HG03064 (cell line): ENCODE measurements around the gene COMMD10.
"Not testable (repeated sequence)": the region's sequence is repeated elsewhere in the genome, so short reads cannot be mapped to it uniquely, and the experiment has no call there.

Source experiments
- ATAC-seq: cut with Tn5 transposase; IDR thresholded peaks from one replicate; pipeline ENCODE4 v1.9.1; 2021; ENCODE audit warnings: low read depth; ENCODE audit not compliant: unreplicated experiment

Gene COMMD10

GRCh38 chr5:116091416-116091815 lies 6.6 kb downstream of the COMMD10 start:
- no peak for ATAC-seq

DNA sequence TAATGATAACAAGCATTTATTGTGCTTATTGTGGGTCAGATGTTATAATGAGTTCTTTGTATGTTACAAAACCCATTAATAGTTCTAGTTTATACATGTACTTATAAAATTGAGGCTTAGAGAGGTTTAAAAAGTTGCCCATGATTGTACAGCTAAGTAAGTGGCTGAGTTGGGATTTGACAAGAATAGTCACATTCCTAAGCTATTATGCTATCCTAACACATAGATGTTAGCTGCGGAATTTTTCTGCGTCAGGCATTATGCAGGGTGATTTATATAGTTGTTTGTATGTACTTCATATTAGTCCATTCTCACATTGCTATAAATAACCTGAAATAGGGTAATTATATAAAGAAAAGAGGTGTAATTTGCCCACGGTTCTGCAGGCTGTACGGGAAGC lies 12.5 kb downstream of the COMMD10 start:
- no peak for ATAC-seq

DNA sequence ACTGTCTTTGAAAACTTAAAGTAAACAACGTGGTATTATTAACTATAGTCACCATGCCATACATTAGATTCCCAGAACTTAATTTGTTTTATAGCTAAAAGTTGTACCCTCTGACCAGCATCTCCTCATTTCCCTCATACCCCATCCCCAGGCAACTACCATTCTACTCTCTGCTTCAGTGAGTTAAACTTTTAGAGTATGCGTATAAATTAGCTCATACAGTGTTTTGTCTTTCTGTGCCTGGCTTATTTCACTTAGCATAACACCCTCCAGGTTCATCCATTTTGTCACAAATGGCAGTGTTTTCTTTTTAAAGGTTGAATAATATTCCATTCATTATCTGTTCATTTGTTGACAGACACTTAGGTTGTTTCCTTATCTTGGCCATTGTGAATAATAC lies 14.2 kb downstream of the COMMD10 start:
- no peak for ATAC-seq

DNA sequence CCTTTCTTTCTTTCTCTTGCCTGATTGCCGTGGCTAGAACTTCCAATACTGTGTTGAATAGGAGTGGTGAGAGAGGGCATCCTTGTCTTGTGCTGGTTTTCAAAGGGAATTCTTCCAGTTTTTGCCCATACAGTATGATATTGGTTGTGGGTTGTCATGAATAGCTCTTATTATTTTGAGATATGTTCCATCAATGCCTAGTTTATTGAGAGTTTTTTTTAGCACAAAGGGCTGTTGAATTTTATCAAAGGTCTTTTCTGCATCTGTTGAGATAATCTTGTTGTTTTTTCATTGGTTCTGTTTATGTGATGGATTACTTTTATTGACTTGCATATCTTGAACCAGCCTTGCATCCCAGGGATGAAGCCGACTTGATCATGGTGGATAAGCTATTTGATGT lies 20.1 kb downstream of the COMMD10 start:
- ATAC-seq, result not testable (repeated sequence)

GRCh38 chr5:116115163-116115562 lies 30.3 kb downstream of the COMMD10 start:
- no peak for ATAC-seq

- ATAC-seq, result no peak
These were observed 45.6 kb downstream of the COMMD10 start for GRCh38 chr5:116130471-116130870.

- no peak for ATAC-seq
These were observed 46.2 kb downstream of the COMMD10 start for GRCh38 chr5:116130976-116131375.

DNA sequence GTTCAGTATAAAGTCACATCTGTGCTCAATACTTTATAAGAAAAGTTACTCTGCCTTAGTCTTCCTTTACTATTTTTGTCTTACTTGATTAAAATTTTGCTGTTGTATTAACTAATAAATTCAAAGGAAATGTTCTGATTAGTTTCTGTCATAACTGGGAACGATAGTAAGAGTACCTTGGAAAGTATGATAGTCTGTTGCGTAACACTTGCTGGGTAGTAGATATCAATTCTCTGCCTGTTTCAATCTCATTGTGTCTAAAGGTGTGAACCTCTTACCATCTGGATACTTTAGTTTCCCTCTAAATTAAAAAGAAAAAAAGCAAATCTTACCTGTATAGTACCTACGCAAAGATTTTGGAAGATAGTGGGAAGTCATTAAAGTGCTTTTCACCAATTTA lies 48.5 kb downstream of the COMMD10 start:
- no peak for ATAC-seq

- ATAC-seq, result peak; percentile 99
These were observed 50.5 kb downstream of the COMMD10 start for GRCh38 chr5:116135344-116135743.

DNA sequence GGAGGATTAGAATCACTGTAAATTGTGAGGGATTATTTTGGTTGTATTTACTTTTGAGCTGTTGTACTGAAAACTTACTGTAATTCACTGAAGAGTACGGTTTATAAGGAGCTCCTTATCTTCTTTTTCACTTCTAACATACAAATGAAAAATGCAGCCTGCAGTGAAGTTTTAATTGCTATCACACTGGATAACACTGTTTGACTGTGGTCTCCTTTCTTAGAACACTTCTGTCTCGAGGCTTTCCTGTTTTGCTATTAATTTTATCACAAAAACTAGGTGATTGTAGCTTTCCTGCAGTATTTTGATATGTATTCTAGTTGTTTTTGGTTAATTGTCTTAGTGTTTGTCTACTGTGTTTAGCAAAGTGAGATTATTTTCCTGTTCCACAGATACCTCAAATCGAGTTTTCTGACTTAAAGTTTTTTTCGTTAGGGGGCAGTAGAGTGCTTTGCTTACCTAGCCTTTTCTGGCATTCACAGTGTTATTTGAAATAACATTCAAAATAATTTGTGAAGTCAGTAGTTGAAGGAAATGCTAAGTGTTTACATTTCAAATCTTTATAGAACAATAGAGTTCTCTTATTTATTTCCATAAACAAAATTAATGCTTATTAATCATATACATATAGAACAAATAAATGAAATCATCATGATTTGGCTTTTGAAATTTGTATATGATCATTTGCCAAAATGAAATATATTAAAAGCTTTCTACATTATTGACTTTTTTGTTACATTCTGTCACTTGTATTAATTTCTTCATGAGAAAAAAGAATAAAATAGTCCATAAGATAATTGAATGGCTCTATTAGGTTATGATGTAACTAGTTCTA lies 52.9 kb downstream of the COMMD10 start:
- ATAC-seq, result no peak

- ATAC-seq, result no peak
These were observed 57.7 kb downstream of the COMMD10 start for GRCh38 chr5:116142495-116142894.

DNA sequence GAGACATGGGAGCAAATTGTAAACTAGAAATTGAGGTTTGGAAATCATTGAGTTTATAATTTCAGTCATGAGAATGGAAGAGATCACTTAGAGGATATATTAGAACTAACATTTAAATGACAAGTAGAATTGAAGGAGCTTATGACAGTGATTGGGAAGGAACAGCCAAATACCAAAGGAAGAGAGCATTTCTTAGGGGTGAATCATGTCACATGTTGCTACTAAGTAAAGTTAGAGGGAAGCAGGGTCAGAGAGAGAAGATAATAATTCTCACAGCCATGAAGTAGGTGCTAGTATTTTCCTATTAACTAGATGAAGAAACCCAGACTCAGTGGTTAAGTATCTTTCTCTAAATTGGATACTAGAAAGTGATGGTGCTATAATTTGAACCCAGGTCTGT lies 59.3 kb downstream of the COMMD10 start:
- ATAC-seq, result no peak

DNA sequence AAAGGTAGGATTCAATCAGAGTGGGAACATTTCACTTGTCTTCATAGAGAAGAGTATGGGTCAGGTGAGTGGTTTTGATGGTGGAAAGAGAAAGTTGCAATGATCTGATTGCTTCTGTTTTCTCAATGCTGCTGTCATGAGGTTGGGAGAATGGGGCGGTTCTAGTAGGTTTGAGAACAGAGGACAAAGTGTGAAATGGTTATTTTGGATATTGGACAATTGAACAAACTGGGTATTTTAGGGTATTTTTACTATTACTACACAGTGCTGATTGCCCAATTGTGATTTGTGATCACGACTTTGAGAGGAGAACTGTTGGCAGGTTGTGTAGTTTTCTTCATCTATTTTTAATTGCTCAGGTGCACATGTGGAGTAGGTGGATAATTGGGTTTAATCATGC lies 60.2 kb downstream of the COMMD10 start:
- ATAC-seq, result no peak

DNA sequence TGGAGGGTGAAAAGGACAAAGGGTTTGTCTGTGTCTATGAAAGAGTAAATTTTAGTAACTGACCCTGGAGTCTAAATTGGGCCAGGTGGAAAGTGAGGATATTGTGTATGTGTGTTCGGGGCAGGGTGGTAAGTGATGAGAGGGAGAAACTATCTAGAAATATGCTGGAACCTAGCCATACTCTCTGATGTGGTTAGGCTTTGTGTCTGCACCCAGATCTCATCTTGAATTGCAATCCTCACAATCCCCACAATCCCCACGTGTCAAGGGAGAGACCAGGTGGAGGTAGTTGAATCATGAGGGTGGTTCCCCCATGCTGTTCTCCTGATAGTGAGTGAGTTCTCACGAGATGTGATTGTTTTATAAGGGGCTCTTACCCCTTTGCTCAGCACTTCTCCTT lies 60.6 kb downstream of the COMMD10 start:
- no peak for ATAC-seq

GRCh38 chr5:116152169-116152568 lies 67.3 kb downstream of the COMMD10 start:
- ATAC-seq, result no peak

GRCh38 chr5:116153687-116154174 lies 68.9 kb downstream of the COMMD10 start:
- no peak for ATAC-seq

DNA sequence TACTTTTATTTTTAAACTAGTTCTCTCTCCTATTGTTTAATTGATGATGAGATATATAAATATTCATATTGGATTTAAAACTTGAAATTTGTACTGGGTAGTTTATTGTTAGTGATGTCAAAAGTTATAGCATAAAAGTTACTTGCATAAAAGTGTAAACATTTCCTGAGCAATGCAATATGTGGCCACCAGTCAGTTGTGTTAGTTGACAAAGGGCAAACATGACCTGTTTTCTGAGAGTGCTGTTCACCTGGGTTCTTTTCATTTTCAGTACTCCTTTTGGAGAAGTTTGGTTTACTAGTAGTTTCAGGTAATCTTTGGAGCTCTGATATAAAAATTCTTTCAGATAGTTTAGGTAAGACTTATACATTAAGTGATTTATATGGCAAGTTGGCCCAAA lies 69.4 kb downstream of the COMMD10 start:
- no peak for ATAC-seq

GRCh38 chr5:116154931-116155330 lies 70.1 kb downstream of the COMMD10 start:
- ATAC-seq, result no peak

DNA sequence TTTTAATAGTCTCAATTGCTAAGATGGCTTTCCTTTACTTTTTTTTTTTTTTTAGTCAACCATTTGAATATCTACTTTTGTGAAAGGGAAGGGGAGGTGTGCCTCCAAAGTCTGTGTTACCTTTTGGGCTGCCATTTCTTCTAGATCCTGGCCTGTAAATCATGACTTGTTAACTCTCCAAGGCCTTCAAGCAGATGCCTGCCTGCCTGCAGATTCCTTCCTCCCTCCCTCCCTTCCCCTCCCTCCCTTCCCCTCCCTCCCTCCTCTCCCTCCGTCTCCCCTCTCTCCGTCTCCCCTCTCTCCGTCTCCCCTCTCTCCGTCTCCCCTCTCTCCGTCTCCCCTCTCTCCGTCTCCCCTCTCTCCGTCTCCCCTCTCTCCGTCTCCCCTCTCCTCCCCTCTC lies 73.1 kb downstream of the COMMD10 start:
- ATAC-seq, result no peak

DNA sequence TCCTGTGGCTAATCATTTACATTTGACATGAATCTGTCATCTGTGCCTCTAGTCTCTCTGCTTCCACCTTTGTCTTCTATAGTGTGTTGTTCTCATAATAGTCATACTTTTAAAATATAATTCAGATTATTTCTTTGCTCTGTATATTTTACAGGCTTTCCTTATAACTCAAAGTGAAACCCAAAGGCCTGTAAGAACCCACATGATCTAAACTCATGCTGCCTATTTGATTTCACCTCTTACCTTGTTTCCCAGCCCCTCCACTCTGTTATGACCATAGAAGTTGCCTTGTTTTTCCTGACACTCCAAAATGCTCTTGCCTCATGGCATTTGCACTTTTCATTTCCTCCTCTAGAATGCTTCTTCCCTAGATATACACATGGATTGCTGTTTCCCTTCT lies 74.2 kb downstream of the COMMD10 start:
- ATAC-seq, result no peak

DNA sequence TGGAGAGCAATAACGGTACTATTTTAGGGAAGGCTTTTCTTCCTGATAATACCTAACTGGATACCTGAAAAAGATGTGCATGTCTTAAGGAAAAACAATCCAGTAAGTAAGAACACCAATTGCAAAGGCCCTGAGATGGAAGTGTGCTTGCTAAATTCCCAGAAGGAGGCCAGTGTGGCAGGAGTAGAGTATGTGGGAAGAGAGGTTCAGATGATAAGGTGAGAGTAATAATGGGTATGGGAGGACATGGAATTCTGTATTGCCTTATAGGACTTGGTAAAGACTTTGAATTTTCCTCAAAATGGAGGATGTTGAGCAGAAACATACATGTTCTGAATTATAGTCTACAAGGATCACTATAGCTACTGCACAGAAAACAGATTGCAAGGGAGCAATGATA lies 89.3 kb downstream of the COMMD10 start:
- ATAC-seq, result no peak

GRCh38 chr5:116176121-116176520 lies 91.3 kb downstream of the COMMD10 start:
- no peak for ATAC-seq

- no peak for ATAC-seq
These were observed 94.1 kb downstream of the COMMD10 start for GRCh38 chr5:116178925-116179324.
